Neutrophil (primary cell): ENCODE results near the gene VPS33A.
A peak's percentile ranks its signal among the peaks of the same experiment; 100 is the strongest.

ENCODE experiments used
- H3K27ac ChIP-seq: fragments of 200-600 bp; sonication (generic); 2 replicates; pipeline ENCODE4 v1.5.1; 2016; ENCODE audit warnings: mild to moderate bottlenecking, moderate library complexity
- H3K27me3 ChIP-seq: fragments of 200-600 bp; sonication (generic); 2 replicates; pipeline ENCODE4 v1.6.0; 2016; ENCODE audit warnings: mild to moderate bottlenecking
- H3K36me3 ChIP-seq: fragments of 200-600 bp; sonication (generic); 2 replicates; pipeline ENCODE4 v1.5.1; 2017
- H3K4me1 ChIP-seq, 2 experiments: fragments of 200-600 bp in 1 of 2; sonication (generic) in 1 of 2; 1 replicate in 1 of 2; 2 replicates in 1 of 2; pipeline versions ENCODE4 v1.5.1 to v1.6.1; 2013 to 2016; ENCODE audit warnings: low read depth in 1 of 2, low read length in 1 of 2, mild to moderate bottlenecking in 1 of 2, moderate library complexity in 1 of 2; ENCODE audit not compliant: control insufficient read depth in 1 of 2, insufficient read depth in 1 of 2
- H3K4me3 ChIP-seq, 2 experiments: fragments of 200-600 bp in 1 of 2; sonication (generic) in 1 of 2; 1 replicate in 1 of 2; 2 replicates in 1 of 2; pipeline ENCODE4 v1.5.1; 2013 to 2016; ENCODE audit warnings: low read depth in 1 of 2, low read length in 1 of 2, mild to moderate bottlenecking in 1 of 2, moderate library complexity in 1 of 2
- H3K9me3 ChIP-seq: fragments of 200-600 bp; sonication (generic); 2 replicates; pipeline ENCODE4 v1.5.1; 2016
- TF ChIP-seq, protein P1 (sequence below): fragments of 200-600 bp; sonication (generic); IDR thresholded peaks from 2 replicates; pipeline ENCODE4 v1.5.1; 2016; ENCODE audit warnings: antibody characterized with exemption

VPS33A gene

GRCh38 chr12:122184517-122184916 lies 81.8 kb downstream of the VPS33A start:
- H3K9me3 ChIP-seq, result no peaks in the 10 kb centered on the region
- TF ChIP-seq, protein P1, sequence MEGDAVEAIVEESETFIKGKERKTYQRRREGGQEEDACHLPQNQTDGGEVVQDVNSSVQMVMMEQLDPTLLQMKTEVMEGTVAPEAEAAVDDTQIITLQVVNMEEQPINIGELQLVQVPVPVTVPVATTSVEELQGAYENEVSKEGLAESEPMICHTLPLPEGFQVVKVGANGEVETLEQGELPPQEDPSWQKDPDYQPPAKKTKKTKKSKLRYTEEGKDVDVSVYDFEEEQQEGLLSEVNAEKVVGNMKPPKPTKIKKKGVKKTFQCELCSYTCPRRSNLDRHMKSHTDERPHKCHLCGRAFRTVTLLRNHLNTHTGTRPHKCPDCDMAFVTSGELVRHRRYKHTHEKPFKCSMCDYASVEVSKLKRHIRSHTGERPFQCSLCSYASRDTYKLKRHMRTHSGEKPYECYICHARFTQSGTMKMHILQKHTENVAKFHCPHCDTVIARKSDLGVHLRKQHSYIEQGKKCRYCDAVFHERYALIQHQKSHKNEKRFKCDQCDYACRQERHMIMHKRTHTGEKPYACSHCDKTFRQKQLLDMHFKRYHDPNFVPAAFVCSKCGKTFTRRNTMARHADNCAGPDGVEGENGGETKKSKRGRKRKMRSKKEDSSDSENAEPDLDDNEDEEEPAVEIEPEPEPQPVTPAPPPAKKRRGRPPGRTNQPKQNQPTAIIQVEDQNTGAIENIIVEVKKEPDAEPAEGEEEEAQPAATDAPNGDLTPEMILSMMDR, result no peak
- no peak overlapping the region for H3K4me3 ChIP-seq
- no peak overlapping the region for H3K27ac ChIP-seq
- peaks cover 14% of the 10 kb centered on the region in 2 experiments for H3K4me1 ChIP-seq
- H3K36me3 ChIP-seq, result no peaks in the 10 kb centered on the region
- peaks cover 40% of the 10 kb centered on the region for H3K27me3 ChIP-seq

DNA sequence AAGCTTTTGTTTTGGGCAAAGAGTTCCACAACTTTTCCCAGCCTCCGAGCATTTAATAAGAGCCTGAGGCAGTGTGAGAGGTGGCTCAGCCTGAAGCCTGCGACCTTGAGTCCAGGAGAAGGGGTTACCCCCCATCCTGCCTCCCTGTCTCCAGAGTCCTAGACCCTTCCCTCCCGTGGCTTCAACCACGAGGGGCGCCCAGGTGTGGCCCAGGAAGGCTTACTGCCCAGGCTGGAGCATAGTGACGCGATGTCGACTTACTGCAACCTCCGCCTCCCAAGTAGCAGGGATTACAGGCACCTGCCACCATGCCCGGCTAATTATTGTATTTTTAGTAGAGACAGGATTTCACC lies 82.7 kb downstream of the VPS33A start:
- Histone ChIP-seq H3K27me3 (peaks cover 40% of the 10 kb centered on the region), H3K4me3 (peak overlapping the region in 1 of 2 experiments; percentile 33), H3K4me1 (peaks cover 14% of the 10 kb centered on the region in 2 experiments), H3K36me3 (no peaks in the 10 kb centered on the region), H3K27ac (no peak overlapping the region), H3K9me3 (no peaks in the 10 kb centered on the region)
- TF ChIP-seq, protein P1, result no peak

DNA sequence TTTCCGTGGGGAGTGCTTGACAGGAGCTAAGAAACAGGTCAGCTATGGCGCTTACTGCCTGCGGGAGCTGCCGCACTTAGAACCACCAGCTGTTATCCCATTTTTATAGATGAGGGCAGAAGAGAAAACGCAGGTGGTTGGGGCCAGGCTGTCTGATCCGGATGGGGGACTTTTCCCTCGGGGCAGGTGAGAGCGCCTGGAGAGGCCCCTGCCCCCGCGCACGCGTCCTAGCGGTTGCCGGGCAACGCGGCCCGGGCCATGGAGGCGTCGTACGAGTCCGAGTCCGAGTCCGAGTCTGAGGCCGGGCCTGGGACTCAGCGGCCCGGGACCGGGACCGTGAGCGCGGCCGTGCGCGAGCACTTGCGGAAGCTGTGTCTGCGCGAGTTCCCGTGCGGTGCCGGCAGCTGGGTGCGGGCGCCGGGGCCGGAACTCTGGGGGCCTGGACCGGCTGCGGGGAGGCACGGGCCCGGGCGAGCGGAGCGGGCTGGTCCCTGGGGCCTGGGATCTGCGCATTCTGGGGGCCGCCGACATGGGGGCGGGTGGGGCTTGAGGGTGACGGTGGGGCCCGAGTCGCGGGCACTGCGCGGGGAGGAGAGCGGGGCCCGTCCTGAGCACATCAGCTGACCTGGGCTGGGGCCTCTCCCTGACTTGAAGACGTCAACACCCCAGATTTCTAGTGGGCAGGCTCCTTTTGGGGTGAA lies 83.3 kb downstream of the VPS33A start, which contains the start of gene LRRC43:
Gene LRRC43 (plus strand): TSS at position 237 of the 701 bp plus-strand sequence. CDS start 22 bp downstream, at position 259.
- H3K4me3 ChIP-seq, result peak within 1 kb of the TSS; percentile 27 to 33
- TF ChIP-seq, protein P1, result no peak
- H3K27ac ChIP-seq, result no peak within 1 kb of the TSS

More for the DNA sequence above, 83.3 kb downstream of the VPS33A start, which contains the start of gene LRRC43:
- Histone ChIP-seq H3K36me3 (no peaks in the 10 kb centered on the region), H3K9me3 (no peaks in the 10 kb centered on the region), H3K27me3 (peaks cover 40% of the 10 kb centered on the region), H3K4me1 (peaks cover 14% of the 10 kb centered on the region in 2 experiments)
